AG10803 (cell line): Measurements from ENCODE around the gene RAI1.
"Not testable (repeated sequence)": the region's sequence is repeated elsewhere in the genome, so short reads cannot be mapped to it uniquely, and the experiment has no call there.

Experiments used
- DNase-seq: peaks from one replicate; pipeline ENCODE4 v3.0.0; 2010; ENCODE audit warnings: low read depth
- H3K4me3 ChIP-seq: 2 replicates; pipeline ENCODE4 v1.5.1; 2011; ENCODE audit warnings: mild to moderate bottlenecking, low read length, control low read depth
- CTCF ChIP-seq: conservative IDR thresholded peaks from 2 replicates; pipeline ENCODE4 v1.5.1; 2011; ENCODE audit warnings: mild to moderate bottlenecking, low read length, control low read depth, inconsistent platforms

Gene RAI1

DNA sequence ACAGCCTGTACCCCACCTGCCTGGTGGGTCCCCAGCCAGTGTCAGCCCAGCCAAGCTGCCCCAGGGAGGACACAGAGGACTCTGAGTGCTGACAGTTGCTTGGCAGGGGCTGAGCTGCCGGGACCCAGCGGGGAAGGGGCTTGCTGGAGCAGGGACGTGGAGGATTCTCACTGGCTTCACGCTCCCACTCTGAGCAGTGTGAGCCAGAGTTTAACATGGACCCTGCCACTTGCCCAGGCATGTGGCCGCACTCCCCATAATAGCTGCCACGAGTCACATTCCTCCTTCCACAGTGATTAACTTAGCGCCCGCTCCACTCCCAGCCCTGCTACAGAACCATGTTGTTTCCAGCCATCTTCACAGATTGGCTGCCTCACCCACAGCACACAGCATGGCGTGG is 124.3 kb downstream of the RAI1 start:
- TF ChIP-seq CTCF = no peak
- no peak overlapping the region for H3K4me3 ChIP-seq
- no peak for DNase-seq

DNA sequence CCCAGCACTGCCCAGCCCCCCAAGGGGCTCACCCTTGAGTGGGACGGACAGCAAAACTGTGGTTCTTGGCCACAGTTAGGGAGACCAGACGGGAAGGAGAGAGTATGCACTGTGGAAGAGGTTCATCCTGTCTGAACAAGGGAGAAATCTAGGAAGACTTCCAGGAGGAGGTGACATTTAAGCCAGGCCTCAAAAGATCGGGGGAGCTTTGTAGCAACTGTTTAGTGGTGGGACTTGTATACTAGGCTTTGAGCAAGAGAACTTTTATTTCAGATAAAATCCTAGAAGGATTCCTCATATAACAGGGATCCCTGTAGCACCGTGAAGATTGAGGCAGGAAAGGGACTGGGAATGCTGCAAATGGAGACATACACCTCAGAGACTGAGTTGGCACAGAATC is 124.8 kb downstream of the RAI1 start:
- TF ChIP-seq CTCF = no peak
- H3K4me3 ChIP-seq = no peak overlapping the region
- no peak for DNase-seq

DNA sequence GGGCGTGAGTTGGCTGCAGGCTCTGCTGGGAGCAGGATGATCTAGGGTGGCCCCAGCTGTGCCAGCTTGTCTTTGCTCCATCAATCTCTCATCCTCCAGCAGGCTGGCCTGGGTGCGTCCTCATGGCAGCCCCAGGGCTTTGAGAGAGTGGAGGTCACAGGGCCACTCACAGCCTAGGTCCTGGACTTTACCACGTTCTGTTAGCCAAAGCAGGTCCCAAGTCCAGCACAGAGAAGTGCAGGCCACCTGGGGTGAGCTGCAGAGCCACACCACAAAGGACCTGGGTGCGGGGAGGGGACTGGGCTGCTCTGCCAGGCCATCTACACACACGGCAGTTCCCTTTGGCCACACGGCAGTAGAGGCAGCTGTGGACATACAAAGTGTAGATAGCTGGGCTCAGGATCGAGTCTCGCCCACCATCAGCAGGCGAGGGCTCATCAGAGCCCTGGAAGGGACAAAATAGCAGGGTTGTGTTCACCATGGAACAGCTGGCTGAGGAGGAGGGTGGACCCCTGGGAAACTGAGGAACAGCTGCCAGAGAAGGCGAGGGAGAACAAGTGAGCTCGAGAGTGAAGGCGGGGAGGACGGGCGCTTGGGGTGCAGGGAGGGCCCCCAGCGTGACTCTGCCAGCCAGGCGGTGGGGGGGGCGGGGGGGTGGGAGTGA is 125.5 kb downstream of the RAI1 start:
- TF ChIP-seq CTCF = no peak
- no peak for DNase-seq
- no peak overlapping the region for H3K4me3 ChIP-seq

- TF ChIP-seq CTCF = no peak
- DNase-seq = no peak
Observed at GRCh38 chr17:17807440-17807839, 126.2 kb downstream of the RAI1 start.

GRCh38 chr17:17808200-17808599 is 126.9 kb downstream of the RAI1 start:
- DNase-seq, H3K4me3 ChIP-seq: not testable (repeated sequence)

More at GRCh38 chr17:17807440-17807839, 126.2 kb downstream of the RAI1 start:
- no peak overlapping the region for H3K4me3 ChIP-seq

DNA sequence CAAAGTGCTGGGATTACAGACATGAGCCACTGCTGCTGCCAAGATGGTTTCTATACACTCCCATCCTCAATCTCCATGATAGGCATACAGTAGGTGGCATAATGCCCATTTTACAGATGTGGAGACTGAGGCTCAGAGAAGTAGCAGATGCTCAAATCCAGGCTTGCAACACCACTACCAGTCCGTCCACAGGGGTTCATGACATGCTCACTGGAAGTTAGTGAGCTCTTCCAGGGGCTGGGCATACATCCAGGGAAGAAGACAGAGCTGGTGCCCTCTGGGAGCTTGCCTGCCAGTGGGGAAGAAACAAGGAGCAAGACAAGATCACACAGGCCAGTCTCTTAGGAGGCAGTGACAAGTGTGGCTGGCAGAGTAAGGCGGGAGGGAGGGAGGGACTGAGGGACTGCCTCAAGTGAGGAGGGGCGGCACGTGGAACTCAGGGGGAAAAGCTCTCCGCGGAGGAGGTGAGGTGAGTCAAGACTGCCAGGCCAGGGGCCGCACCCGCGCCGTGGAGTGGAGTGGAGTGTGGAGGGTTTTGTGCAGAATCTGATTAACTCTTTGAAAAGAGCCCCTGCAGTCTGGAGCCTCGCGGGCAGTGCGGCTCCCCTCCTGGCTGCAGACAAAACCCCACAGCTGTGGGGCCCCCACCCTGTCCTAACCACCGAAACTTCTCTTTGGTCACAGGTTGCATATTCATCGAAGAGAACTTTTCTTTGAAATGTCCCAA is 127.6 kb downstream of the RAI1 start:
- no peak for TF ChIP-seq CTCF
- H3K4me3 ChIP-seq = no peak overlapping the region
- peak; percentile 52 for DNase-seq

- TF ChIP-seq CTCF = no peak
- no peak for DNase-seq
- H3K4me3 ChIP-seq = no peak overlapping the region
Observed at GRCh38 chr17:17809531-17810083, 128.3 kb downstream of the RAI1 start.
